GM18498 (cell line): ENCODE data around the gene GRAMD2A.

Experiments used
- ATAC-seq: cut with Tn5 transposase; IDR thresholded peaks from one replicate; pipeline ENCODE4 v1.9.1; 2021; ENCODE audit warnings: mild to moderate bottlenecking, moderate library complexity; ENCODE audit not compliant: unreplicated experiment

Gene GRAMD2A

DNA sequence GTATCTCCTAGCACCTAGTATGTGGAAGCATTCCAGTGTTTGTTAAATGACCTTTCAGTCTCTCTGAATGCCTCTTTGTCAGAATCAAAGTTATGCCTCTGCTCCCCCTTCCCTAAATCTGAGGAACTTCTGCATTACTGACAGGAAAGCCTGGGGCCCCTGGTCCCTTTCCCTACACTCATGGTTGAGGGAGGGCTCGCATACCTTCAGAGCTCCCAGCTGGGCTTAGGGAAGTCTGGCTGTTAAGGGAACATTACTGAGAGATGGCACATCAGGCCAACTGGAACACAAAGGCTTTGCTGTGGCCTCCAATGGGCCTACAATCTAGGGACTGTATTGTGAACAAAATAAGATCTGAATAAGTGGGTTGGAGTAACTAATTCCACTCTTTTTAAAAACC lies 23.1 kb upstream of the GRAMD2A start:
- no peak for ATAC-seq

DNA sequence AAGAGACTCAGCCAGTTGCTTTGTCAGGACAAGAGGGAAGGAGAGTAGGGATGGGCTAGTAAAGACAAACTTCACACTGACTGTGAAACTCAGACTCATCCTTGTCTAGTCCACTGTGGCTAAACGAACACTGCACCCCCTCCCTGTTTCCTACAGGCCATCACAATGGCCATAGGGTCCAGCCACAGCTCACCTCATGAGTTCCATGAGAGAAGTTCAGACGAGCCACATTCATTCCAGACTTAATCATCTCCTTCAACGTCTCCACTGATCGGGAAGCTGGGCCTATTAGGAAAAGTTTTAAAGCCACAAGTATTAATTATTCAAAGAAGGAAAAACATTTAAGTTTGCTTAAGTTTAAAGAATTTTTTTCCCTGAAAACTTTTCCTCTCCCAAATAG lies 19.6 kb upstream of the GRAMD2A start:
- ATAC-seq, result no peak

DNA sequence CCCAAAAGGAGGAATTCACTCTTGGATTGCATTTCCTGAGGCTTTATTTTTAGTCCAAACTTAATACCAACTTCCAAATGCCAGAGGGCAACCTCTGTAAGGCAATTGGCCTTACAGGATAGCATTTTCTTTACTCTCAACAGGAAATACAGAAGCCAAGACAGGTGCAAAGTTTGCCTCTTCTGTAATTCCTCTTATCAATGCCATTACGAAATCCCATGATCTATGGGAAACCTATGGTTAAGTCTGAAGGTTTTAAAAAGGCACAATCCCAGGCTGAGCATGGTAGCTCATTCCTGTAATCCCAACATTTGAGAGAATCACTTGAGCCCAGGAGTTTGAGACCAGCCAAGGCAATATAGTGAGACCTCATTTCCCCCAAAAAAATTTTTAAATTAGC lies 18.5 kb upstream of the GRAMD2A start:
- no peak for ATAC-seq

DNA sequence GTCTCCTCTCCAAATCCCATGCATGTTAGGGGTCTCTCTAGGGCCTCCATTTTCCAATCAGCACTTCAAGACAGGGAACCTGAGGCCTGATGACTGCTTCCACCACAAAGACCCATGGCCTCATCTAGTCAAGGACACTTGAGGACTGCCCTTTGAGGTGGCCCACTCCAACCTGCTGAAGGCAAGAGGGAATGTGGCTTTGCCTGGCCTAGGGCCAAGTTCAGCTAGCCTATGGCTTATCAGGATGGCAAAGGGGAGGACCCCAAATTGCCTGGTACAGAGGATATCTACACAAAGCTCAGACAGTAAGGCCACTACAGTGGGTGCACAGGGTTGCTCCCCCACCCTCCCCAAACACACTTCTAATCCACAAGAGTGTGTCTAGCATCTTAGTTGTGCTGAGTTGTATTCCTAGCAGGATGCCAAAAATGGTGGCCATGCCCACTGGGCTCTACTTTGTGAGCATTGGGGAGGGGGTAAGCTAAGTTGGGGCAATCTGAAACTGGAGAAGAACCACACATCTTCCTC lies 10.0 kb upstream of the GRAMD2A start:
- no peak for ATAC-seq

DNA sequence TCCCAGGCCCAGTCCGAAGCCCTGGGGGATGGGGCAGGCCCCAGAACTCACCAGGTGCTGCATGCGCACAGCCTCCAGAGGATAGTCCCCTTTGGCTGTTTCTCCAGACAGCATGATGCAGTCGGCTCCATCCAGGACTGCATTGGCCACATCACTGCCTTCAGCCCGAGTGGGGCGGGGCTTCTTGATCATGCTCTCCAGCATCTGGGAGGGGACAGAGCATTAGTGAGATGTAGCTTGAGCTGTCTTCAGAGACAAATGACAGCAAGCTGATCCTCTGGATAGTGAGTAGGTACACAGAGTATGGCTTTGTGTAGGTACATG lies 9.1 kb upstream of the GRAMD2A start:
- ATAC-seq, result no peak

DNA sequence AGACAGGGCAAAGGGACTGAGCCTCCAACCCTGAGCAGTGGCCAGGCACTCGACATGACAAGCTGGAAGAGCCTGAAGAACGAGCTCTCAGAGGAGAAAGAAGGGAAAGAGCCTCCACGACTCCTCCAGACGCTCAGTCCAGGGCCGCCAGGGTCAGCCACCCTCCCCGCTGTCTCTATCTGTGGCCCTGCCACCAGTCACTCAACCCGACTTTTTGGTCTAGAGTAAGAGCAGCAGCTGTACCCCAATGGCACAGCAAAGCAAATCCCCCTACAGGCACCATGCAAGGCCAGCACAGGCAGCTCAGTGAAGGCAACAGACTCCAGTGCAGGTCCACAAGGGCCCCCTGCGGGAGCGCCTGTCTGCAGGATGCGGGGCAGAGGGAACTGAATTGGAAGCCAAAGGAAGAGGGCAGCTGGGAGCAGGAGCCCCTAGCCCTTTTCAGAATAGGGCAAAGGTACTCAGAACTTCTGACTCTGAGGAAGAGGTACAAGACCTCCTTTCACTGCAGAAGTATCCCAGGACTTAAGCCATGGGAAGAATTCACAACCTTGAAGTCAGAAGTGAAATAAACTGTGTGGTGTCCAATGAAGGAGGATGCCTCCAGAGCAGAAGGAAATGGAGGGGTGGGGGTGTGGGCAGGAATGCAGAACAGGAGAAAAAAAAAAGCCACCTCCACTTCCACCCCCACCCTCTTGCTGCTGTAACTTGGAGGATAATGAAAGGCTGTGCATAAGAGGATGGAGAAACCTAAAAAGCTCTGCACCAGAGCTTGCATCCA lies 8.5 kb upstream of the GRAMD2A start:
- no peak for ATAC-seq

DNA sequence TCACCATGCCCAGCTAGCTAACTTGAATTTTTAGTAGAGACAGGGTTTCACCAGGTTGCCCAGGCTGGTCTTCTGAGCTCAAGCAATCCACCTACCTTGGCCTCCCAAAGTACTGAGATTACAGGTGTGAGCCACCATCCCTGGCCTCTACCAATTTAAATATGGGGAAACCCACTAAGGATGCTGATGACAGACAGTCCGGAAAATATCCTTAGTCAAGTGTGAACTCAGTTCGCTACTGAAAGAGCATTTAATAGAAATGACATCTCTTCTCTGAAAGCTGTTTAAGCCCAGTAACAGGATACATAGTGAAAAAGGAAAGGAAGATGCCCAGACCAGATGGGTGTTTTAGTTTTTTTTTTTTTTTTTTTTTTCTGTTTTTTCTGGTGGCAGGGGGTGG lies 7.7 kb upstream of the GRAMD2A start:
- ATAC-seq, result no peak

DNA sequence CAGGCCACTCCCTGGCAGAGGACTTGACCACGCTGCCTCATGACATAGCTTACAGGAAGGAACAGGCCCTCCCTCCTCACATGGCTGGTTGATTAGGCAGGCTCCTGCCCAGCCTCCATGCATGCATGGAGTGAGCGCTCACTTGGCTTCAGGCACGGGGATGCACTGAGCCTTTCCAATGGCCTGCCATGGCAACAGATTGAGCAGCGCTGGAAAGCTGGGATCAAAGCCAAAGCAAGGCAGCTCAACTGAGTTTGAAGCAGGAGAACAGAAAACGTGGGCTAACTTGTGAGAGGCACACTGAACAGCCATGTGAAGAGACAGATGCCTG lies 5.9 kb upstream of the GRAMD2A start:
- ATAC-seq, result no peak

DNA sequence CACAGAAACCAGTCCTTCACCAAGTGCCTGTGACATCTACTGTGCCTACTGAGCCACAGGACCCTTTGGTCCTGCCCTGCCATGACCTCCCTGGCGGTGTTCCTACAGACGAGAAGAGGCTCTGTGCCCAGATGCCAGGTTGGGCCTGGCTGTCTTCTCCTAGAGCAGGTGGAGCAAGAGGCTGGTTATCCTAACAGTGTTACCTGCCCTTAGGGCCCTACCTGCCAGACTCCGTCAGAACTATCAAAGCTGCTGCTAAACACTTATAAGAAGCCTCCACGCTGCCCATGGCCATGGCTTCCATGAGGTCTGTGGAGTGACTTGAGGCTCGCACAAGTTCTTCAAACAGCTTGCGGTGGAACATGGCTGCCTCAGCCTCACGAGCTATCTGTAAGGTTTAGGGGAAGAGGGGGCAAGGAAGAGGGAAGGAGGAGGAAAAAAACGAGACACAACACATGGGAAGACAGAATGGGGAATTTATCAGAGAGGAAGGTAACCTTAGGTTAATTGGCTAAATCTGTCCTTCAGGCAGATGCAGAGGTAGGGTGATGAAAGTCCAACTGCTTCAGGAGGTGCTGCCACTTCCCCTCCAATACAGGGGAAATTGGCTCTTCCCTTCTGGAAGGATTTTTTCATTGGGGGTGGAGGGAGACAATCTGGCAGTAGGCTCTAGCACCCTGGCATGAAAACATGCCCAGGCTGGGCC lies 5.4 kb upstream of the GRAMD2A start:
- ATAC-seq, result no peak

DNA sequence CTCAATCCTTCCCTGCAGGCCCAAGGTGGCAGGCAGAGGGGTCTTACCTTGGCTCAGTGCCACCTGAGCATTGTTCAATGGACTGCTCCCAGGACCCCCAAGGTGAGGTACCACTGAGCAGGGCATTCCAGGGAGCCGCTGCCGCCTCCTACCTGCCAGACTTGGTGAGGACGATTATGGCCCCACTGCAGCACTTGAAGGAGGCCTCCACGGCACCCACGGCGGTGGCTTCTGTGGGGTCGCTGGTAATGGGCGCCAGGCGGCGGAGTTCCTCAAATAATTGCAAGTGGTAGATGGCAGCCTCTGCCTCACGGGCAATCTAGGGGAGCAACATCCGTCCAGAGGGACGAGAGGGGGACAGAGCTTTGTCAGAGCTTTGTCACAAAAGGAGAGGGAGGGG lies 4.7 kb upstream of the GRAMD2A start:
- ATAC-seq, result no peak

DNA sequence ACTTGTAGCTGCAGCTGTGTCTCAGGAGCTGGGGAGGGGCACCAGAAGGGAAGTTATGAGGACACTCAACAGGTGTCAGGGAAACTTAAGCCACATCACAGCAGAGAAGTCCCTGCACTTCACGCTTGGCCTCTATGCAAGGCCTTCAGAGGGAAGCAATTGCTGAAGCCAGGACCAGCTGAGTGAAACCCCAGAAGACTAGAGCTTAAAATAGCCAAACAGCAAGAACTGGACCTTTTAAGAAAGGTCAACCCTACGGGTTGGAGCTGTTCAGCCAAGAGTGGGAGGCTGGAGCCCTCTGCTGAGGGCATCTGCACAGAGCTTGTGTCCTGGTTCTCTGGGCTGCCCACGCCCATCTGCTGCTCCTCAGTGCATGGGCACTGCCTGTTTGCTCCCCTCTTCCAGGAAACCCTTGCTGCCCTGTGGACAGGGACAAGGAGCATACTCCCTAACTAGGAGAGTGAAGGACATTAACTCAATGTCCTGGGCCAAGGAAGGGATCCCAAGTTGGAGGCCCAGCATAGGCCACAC lies 3.9 kb upstream of the GRAMD2A start:
- ATAC-seq, result no peak

DNA sequence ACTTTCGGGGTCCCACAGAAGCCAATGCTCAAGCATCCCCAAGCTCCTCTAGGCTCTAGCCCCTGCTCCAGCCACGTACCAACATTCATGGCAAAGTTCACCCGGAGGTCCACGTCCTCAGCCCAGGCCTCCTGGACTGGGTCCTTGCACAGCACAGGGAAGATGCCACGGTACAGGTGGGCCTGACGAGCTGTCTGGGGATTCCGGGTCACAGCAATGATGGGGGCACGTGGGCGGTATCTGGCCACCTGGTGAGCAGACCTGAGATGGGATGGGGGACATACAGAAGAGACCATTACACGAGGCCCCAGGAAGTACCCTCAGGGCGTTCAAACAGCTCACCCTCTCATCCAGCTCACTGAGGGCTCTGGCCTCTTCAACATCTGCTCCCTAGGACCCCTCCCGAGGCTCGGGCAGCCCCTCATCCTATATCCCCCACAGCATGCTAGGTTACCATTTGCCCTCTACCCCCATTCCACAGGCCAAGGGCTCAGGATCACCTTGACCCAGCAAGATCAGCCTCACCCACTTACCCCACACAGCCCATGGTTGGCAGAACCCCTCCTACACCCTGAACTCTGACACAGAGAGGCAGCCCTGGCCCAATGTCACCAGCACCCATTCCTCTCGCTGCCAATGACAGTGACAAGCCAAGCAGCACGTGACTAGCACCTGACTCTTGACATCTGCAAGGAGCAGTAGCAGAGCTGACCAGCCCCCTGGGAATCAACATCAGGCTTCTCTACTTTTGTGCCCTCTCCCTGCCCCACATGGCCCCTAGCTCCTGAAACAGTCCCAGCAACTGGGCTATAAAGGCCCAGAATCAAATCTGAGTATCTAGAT lies 3.0 kb upstream of the GRAMD2A start:
- ATAC-seq, result no peak

DNA sequence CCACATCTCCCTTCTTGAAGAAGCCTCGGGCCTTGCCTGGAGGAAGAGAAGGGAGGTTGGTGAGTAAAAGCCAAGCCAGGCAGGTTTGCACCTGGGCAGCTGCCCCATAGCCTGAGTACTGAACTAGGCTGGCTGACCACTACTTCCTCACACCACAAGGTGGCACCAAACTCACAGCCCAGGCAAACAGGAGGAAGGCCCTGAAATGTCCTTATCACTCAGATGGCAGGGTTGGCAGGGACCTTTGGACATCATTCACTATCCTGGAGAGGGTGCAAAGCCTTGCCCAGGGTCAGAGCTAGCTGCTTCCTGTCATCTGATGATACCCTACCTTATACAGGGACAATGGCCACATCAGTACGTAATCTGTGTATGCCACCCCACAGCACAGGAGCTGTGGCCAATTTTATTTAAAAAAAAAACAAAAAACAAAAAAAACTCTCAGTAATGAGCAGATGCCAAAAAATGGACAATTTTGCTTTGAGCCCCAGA lies 2.2 kb upstream of the GRAMD2A start:
- ATAC-seq, result peak; percentile 45

DNA sequence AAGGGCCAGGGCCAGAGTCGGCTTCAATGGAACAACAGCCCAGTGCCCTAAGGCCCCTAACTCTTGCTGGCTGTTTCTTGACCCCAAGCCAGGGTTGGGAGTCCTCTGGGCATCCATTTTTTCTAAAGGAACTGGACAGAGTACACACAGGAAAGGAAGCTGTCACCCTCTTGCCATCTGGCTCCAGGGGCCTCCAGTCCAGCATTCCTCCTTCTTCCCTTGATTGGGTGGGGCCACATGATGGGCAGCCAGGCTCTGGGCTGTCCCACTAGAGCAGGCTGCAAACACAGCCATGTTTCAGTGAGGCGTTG lies 1.6 kb upstream of the GRAMD2A start:
- ATAC-seq, result no peak

DNA sequence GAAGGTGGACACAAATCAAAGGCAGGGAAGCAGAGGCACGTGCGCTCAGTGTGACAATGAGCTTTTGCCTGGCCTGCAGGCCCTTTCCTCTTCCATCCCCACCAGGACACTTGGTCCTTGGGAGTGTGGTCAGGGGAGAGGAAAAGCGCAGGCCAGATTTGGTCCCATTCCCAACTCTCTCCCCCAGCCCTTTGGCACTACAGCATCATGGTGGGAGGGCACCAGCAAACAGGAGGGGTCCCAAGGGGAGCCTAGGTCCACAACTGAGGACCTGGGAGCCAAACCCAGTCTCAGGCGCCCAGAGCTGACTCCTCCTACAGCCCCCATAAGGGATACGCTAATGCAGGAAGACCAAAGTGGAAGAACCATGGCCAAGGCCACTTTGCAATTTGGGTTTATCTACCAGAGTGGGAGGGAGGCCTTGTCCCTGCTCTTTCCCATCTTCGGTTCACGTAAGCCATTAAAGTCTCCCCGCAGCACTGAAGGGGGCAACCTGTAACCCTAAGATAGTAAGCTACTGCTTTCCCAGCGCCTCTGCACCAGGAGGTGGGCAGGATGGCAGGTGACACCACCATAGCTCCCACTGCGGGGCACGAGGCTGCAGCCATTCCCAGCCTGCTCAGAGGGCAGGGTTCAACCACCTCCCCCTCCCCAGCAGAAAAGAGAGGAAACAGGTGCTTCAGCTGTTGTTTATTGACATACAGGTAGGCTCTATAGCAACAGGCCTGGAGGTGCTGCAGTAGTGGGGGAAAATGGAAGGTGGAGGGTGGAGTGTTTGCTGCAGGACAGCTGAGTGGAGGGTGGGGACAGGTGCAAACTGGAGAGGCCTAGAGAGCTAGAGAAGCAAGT lies 993 bp upstream of the GRAMD2A start:
- no peak for ATAC-seq

DNA sequence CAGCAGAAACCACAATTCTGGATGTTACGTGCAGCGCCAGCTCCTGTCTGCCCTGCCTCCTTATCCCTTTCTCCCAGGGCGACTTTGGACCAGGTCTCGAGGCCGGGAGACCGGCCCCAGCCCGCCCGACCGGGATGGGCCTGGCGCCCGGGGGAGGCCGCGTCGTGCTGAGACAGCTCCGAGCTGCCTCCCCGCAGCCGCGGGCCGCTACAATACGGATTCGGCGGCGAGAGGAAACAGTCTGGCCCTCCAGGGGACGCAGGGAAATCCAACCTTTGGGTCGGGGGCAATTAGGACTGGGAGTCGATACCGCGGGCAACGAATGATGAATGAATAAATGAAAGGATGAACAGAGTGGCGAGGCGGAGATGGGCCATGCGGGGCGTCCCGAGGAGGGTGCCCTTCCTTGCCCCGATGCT lies 537 bp downstream of the GRAMD2A start:
- ATAC-seq, result no peak

DNA sequence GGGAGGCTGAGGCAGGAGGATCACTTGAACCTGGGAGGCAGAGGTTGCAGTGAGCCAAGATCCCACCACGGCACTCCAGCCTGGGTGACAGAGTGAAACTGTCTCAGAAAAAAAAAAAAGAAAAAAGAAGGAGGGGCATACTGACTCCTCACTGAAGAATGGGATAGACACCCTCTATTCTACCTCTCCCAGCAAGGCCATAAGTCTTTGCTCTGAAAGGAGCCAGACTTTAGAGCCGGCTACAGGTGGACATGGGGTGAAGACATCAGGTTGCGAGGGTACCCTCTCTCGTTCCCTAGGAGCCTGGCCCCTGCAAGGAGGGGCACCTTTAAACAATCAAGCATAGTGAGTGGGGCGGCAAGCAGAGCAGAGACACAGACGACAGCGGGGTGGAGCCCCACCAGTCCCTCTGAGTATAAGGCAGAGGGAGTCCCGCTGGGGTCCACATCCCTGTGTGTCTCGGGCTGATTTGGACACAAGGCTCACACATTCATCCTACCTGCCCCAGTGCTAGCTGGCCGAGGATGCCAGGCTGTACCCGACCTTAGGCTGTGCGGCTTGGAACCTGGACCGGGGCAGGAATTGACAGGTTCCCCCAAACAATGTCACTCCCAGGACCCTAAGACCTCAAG lies 1.1 kb downstream of the GRAMD2A start:
- ATAC-seq, result no peak

DNA sequence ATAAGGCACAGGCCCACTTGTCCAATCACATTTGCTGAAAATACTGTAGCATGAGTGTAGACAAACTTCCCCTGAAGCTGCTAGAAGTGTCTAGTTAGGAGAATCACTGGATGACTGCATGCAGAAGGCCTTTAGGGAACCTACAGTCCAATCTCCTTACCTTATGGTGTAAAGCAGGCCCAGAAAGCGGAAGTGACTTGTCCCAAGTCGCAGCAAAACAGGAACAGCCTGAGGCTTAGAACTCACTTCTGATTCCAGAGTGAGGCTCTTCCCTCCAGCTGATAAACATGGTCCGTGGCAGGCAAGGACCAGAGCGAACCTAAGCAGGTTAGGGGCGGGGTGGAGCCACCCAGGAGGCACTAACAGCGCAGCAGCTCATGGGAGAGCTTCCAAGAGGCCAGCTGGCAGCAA lies 2.5 kb downstream of the GRAMD2A start:
- no peak for ATAC-seq

DNA sequence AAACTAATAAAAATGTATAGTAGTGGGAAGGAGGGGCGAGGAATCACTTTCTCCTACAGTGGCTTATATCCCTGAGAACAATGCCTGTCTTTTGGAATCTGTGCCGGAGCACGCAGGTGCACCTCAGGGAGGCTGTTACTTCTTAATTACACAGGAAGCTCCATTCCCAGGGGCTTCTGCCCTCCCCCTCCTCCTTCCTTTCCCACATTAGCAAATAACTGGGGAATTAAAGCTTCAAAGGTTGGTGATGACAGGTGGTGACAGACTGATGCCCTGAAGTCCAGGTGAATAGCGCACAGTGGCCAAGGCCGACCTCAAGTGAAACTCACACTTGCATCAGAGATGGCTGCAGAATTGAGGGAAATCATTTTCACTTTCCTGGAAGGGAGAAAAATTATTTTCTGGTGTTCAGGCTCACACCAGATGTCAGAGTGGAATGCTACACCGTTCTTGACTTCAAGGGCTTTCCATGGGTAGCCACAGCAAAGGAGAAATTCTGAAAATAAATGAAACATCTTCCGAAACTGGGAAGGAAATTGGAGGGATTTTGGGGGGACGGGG lies 3.7 kb downstream of the GRAMD2A start:
- ATAC-seq, result no peak

DNA sequence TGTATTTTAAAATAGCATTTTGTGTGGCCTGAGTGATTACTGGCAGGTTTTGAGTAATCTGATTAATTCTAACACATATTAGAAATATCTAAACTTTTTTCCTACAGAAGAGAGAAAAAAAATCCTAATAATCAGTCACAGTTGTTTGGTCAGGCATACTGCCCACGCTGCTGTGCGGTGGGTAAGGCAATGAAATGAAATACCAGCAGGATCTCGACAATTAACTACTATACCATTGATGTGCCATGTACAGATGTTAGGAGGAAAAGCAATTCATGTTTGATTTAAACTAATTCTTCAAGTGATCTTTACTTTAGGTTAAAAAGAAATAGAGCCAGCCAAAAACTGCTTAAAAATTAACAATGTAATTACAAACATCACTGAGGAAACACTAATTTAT lies 5.2 kb downstream of the GRAMD2A start:
- ATAC-seq, result no peak
